Pancreas (tissue), 10 donors: ENCODE results near the gene S100A13. TPM values are rescaled to one million over a fixed set of nuclear protein-coding genes. Genes with fewer than 3 reads are reported as not detected.
"Not testable (repeated sequence)": the region's sequence is repeated elsewhere in the genome, so short reads cannot be mapped to it uniquely, and the experiment has no call there.

Source experiments
- ATAC-seq, 4 donors: fragments of 200-7000 bp; cut with Tn5 transposase; one replicate each; pipeline versions ENCODE4 v1.8.0 to v1.9.1; 2020; ENCODE audit warnings: mild to moderate bottlenecking in 4 of 4, moderate library complexity in 4 of 4
- DNase-seq, 6 donors: peaks; one replicate each; pipeline ENCODE4 v3.0.0-alpha.2; 2020
- FAIRE-seq: peaks from 2 replicates; lab custom pipeline; 2012; peaks lifted over from hg19 to GRCh38; lab: Jason Lieb, UNC
- H3K27ac ChIP-seq, 4 donors: fragments of 200-600 bp; sonication (generic); 1 replicate in 3 of 4; 2 replicates in 1 of 4; pipeline versions ENCODE4 v1.5.0 to v1.8.0; 2020
- H3K27me3 ChIP-seq, 4 donors: fragments of 200-600 bp; one replicate each; pipeline ENCODE4 v1.8.0; 2021
- H3K36me3 ChIP-seq, 3 donors: fragments of 200-600 bp; sonication (generic) in 1 of 3; one replicate each; pipeline versions ENCODE4 v1.5.0 to v1.8.0; 2020 to 2021
- H3K4me1 ChIP-seq, 3 donors: fragments of 200-600 bp; one replicate each; pipeline ENCODE4 v1.8.0; 2021
- H3K4me3 ChIP-seq, 4 donors: fragments of 200-600 bp; sonication (generic) in 2 of 4; one replicate each; pipeline versions ENCODE4 v1.5.0 to v1.8.0; 2020 to 2021
- H3K9me3 ChIP-seq, 4 donors: fragments of 200-600 bp; one replicate each; pipeline ENCODE4 v1.8.0; 2021
- WGBS, 2 donors: extraction: QIAGEN DNeasy Blood & Tissue Kit; methylation state at CpG; one replicate each; pipeline ENCODE4 v1.1.7; 2013; 5-methylcytosine and 5-hydroxymethylcytosine counted together
- intact Hi-C, 3 donors: fragments of 100-400 bp; cut with DNase I; formaldehyde crosslinking; loops; one replicate each; pipeline versions ENCODE4 v1.11.1 to v1.14.2; 2022
- polyA plus RNA-seq, 2 donors: library from polyadenylated mRNA; stranded (reverse); fragments of 200-250 nt; gene quantifications; one replicate each; pipeline ENCODE4 v1.2.3, GENCODE V29; 2013
- total RNA-seq, 6 donors: library from RNA; stranded (reverse); fragmentation: NEBNext Ultra II Directional in 4 of 6; extraction: Animal tissue kit (Norgen Biotek cat#: 25700) in 4 of 6; gene quantifications; one replicate each; pipeline versions ENCODE4 v1.2.1 to v1.2.4, GENCODE V29; 2021 to 2023
- TF ChIP-seq, protein P1 (sequence below), 4 donors: fragments of 200-600 bp; sonication (generic) in 3 of 4; IDR thresholded peaks; one replicate each; pipeline versions ENCODE4 v1.5.0 to v1.8.0; 2021; ENCODE audit warnings: antibody characterized with exemption in 4 of 4
- donor health status: healthy with polysubstance abuse.
- donor health status: DM: no; HTN: no; CAD: no; lungs with moderate emphysema.
- donor health status: DM: no; HTN: no; CAD: no.
- donor health status: control.
- donor health status: control.
- donor health status: Bipolar disorder and iron deficiency.
- donor health status: DM: yes; HTN: yes; CAD: no.
- donor health status: DM: no; HTN: no; CAD: no.
- donor health status: DM: no; HTN: no; CAD: no.
- donor health status: DM: yes; HTN: yes; CAD: no.

Gene S100A13
- total and polyA plus RNA-seq, 8 donors, result 22.0 to 125 (median 39.5) TPM

DNA sequence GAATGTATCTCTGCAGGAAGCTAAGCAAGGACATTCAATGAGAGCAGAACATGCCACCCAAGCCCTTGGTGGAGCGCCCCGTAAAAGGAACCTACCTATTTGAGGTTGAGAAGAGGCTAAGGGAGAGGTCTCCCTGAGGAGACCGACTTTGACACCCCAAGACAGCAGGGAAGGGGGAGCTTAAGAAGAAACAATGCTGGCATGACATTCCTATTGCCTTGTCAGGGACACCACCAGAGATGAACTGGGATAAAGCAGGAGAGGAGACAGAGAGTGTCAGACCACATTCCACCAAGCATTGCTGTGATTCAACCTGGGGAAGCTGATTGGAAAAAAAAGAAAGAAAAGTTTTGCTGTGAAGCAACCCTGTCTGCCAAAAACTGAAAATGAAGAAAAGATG lies 48.4 kb downstream of the S100A13 start:
- TF ChIP-seq, protein P1, sequence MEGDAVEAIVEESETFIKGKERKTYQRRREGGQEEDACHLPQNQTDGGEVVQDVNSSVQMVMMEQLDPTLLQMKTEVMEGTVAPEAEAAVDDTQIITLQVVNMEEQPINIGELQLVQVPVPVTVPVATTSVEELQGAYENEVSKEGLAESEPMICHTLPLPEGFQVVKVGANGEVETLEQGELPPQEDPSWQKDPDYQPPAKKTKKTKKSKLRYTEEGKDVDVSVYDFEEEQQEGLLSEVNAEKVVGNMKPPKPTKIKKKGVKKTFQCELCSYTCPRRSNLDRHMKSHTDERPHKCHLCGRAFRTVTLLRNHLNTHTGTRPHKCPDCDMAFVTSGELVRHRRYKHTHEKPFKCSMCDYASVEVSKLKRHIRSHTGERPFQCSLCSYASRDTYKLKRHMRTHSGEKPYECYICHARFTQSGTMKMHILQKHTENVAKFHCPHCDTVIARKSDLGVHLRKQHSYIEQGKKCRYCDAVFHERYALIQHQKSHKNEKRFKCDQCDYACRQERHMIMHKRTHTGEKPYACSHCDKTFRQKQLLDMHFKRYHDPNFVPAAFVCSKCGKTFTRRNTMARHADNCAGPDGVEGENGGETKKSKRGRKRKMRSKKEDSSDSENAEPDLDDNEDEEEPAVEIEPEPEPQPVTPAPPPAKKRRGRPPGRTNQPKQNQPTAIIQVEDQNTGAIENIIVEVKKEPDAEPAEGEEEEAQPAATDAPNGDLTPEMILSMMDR (IDR thresholded peaks at IDR 0.05), result no peak
- Histone ChIP-seq H3K27me3 (no peaks in the 10 kb centered on the region), H3K9me3 (no peaks in the 10 kb centered on the region), H3K4me3 (no peak overlapping the region), H3K36me3 (no peaks in the 10 kb centered on the region), H3K4me1 (no peaks in the 10 kb centered on the region), H3K27ac (no peak overlapping the region)
- FAIRE-seq (no peak), DNase-seq (no peak), ATAC-seq (no peak)
- intact Hi-C loops, result loop anchor here in 1 of 3 donors (10.0 kb wide), 1 partner anchor 46 kb away; the partner anchor contains the start of genes S100A1 and S100A13
- 68 to 78% methylated on average over 3 of the region's 3 CpGs for WGBS, 2 donors

DNA sequence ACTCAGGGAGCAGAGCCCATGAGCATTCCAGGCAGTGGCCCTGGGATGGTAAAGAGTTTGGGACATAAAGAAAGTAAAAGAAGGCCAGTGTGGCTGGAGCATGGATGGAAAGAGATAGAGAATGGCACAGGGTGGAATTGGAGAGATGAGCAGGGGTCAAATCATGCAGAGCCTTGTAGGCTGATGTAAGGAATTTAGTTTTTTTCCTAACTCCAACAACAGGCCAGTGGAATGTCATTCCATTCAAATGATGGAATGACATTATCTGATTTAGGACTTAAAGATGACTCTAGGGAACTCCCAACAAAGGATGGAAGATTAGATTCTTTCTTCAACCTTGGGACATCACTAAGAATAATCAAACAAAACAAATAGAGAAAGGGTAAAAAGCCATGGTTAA lies 48.8 kb downstream of the S100A13 start:
- H3K36me3 ChIP-seq, result no peaks in the 10 kb centered on the region
- TF ChIP-seq, protein P1 (IDR thresholded peaks at IDR 0.05), result no peak
- no peak overlapping the region for H3K27ac ChIP-seq
- H3K27me3 ChIP-seq, result no peaks in the 10 kb centered on the region
- ATAC-seq, result no peak
- FAIRE-seq, result no peak
- no peak overlapping the region for H3K4me3 ChIP-seq
- no peaks in the 10 kb centered on the region for H3K9me3 ChIP-seq
- no peak for DNase-seq
- no peaks in the 10 kb centered on the region for H3K4me1 ChIP-seq
- intact Hi-C loops, result loop anchor here in 1 of 3 donors (10.0 kb wide), 1 partner anchor 46 kb away; the partner anchor contains the start of genes S100A1 and S100A13

DNA sequence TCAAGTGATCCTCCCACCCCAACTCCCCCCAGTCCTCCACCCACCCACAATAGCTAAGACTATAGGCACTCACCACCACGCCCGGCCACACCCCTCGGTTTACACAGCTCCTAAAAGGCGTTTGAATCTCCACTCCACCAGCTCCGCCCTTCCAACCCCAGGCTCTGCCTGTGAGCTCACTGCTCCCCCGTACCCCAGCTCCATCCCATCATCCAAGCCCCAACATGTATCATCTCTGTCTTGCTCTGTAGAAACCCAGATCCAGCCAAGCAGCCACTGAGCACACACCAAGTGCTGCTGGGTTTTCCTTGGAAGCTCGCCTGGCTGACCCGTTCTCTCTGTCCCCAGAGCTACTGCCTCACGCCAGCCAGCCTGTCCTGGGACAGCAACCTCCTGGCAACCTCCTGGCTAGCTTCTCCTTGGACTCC lies 49.7 kb downstream of the S100A13 start:
- WGBS, 2 donors, result 47 to 63% methylated on average over 9 of the region's 9 CpGs
- Histone ChIP-seq H3K9me3 (no peaks in the 10 kb centered on the region), H3K4me1 (no peaks in the 10 kb centered on the region), H3K27me3 (no peaks in the 10 kb centered on the region), H3K27ac (no peak overlapping the region), H3K4me3 (no peak overlapping the region), H3K36me3 (no peaks in the 10 kb centered on the region)
- ATAC-seq, result no peak
- DNase-seq, result no peak
- intact Hi-C loops, result loop anchor here in 1 of 3 donors (10.0 kb wide), 1 partner anchor 47 kb away; the partner anchor contains the start of genes S100A1 and S100A13
- TF ChIP-seq, protein P1 (IDR thresholded peaks at IDR 0.05), result no peak
- FAIRE-seq, result no peak

DNA sequence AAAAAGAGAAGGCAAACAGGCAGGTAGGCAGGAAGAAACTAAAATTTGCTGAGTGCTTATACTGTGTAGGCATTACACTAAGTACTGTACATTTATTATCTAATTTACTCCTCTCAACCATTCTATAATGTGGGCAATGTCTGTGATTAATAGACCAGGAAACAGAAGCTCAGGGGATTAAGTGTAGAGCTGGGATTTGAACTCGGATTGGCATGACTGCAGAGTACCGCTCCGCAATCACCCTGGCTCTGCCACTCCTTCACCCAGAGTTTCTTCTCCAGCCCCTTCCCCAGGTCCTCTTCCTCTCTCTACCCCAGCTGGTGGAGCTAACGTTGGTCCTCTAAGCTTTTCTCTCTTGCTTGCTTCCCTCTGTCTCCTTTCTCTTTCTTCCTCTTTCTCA lies 50.2 kb downstream of the S100A13 start:
- H3K27ac ChIP-seq, result no peak overlapping the region
- no peak for FAIRE-seq
- TF ChIP-seq, protein P1 (IDR thresholded peaks at IDR 0.05), result no peak
- H3K4me1 ChIP-seq, result no peaks in the 10 kb centered on the region
- no peaks in the 10 kb centered on the region for H3K9me3 ChIP-seq
- intact Hi-C loops, result loop anchor here in 1 of 3 donors (10.0 kb wide), 1 partner anchor 48 kb away; the partner anchor contains the start of genes S100A1 and S100A13
- no peak for DNase-seq
- ATAC-seq, result no peak
- no peaks in the 10 kb centered on the region for H3K36me3 ChIP-seq
- H3K27me3 ChIP-seq, result no peaks in the 10 kb centered on the region
- no peak overlapping the region for H3K4me3 ChIP-seq
- WGBS, 2 donors, result 69 to 76% methylated on average over 4 of the region's 4 CpGs

DNA sequence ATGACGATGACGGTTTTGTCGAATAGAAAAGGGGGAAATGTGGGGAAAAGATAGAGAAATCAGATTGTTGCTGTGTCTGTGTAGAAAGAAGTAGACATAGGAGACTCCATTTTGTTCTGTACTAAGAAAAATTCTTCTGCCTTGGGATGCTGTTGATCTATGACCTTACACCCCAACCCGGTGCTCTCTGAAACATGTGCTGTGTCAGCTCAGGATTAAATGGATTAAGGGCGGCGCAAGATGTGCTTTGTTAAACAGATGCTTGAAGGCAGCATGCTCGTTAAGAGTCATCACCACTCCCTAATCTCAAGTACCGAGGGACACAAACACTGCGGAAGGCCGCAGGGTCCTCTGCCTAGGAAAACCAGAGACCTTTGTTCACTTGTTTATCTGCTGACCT lies 51.8 kb downstream of the S100A13 start:
- H3K4me1 ChIP-seq, H3K27me3 ChIP-seq, DNase-seq, H3K27ac ChIP-seq, FAIRE-seq, ATAC-seq, H3K4me3 ChIP-seq, H3K36me3 ChIP-seq, H3K9me3 ChIP-seq: not testable (repeated sequence)
- intact Hi-C loops, result loop anchor here in 1 of 3 donors (10.0 kb wide), 1 partner anchor 49 kb away; the partner anchor contains the start of genes S100A1 and S100A13
- 81 to 89% methylated on average over 9 to 10 of the region's 10 CpGs for WGBS, 2 donors

DNA sequence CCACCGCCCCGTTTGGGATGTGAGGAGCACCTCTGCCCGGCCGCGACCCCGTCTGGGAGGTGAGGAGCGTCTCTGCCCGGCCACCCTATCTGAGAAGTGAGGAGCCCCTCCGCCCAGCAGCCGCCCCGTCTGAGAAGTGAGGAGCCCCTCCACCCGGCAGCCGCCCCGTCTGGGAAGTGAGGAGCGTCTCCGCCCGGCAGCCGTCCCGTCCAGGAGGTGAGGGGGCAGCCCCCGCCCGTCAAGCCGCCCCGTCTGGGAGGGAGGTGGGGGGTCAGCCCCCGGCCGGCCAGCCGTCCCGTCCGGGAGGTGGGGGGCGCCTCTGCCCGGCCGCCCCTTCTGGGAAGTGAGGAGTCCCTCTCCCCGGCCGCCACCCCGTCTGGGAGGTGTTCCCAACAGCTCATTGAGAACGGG lies 52.2 kb downstream of the S100A13 start:
- not testable (repeated sequence) for H3K27me3 ChIP-seq, FAIRE-seq, H3K9me3 ChIP-seq, ATAC-seq, H3K36me3 ChIP-seq, H3K4me1 ChIP-seq, H3K27ac ChIP-seq, H3K4me3 ChIP-seq
- intact Hi-C loops, result loop anchor here in 1 of 3 donors (10.0 kb wide), 1 partner anchor 50 kb away; the partner anchor contains the start of genes S100A1 and S100A13
- DNase-seq, result peak in 1 of 6 donors; percentile 58
- 90 to 91% methylated on average over 26 to 35 of the region's 35 CpGs for WGBS, 2 donors
